ENCODE measurements around the gene C11orf58. TPM values are rescaled to one million over a fixed set of nuclear protein-coding genes. Genes with fewer than 3 reads are reported as not detected.

Gene C11orf58
- total RNA-seq, 4 donors from 2014 or later: 65.5 to 115 (median 99.9) TPM

- peak; percentile 73 for DNase-seq
- H3K4me1 ChIP-seq: peaks cover 0 to 5% (median 2%) of the 10 kb centered on the region in 4 donors
- no peaks in the 10 kb centered on the region for H3K36me3 ChIP-seq
- in situ Hi-C loops (cut with MboI; ENCODE audit: low pct_ligation_motif_present in 1 of 4, low pct_unique_long_range_greater_than_20kb in 1 of 4, low sequenced_read_pairs in 3 of 4) (no loop called here), intact Hi-C loops (cut with DNase I; ENCODE audit: low total_unique reads) (no loop called here)
- TF ChIP-seq POLR2A (IDR thresholded peaks at IDR 0.05) (no peak), POLR2AphosphoS5 (IDR thresholded peaks at IDR 0.05) (no peak), CTCF (IDR thresholded peaks at IDR 0.05) (peak; percentile 77 to 85 (median 80)), EP300 (IDR thresholded peaks at IDR 0.05; ENCODE audit: low read depth) (no peak)
- no peak overlapping the region for H3K4me3 ChIP-seq
- 53 to 57% methylated on average over 6 to 7 of the region's 7 CpGs for WGBS, 2 donors (ENCODE audit: low coverage in 1 of 2)
- no peaks in the 10 kb centered on the region for H3K9me3 ChIP-seq
- H3K27me3 ChIP-seq: no peaks in the 10 kb centered on the region
- no peak overlapping the region for H3K27ac ChIP-seq
These were observed 47.2 kb downstream of the C11orf58 start for GRCh38 chr11:16785520-16786128.

- H3K27ac ChIP-seq: no peak overlapping the region
- 60 to 76% methylated on average over 5 to 6 of the region's 6 CpGs for WGBS, 2 donors (ENCODE audit: low coverage in 1 of 2)
- no peaks in the 10 kb centered on the region for H3K27me3 ChIP-seq
- intact Hi-C loops (cut with DNase I; ENCODE audit: low total_unique reads) (no loop called here), in situ Hi-C loops (cut with MboI; ENCODE audit: low pct_ligation_motif_present in 1 of 4, low pct_unique_long_range_greater_than_20kb in 1 of 4, low sequenced_read_pairs in 3 of 4) (no loop called here)
- no peak overlapping the region for H3K4me3 ChIP-seq
- H3K36me3 ChIP-seq: no peaks in the 10 kb centered on the region
- H3K4me1 ChIP-seq: peaks cover 0 to 10% (median 3%) of the 10 kb centered on the region in 4 donors
- no peak for TF ChIP-seq POLR2A (IDR thresholded peaks at IDR 0.05)
- no peak for TF ChIP-seq POLR2AphosphoS5 (IDR thresholded peaks at IDR 0.05)
- TF ChIP-seq EP300 (IDR thresholded peaks at IDR 0.05; ENCODE audit: low read depth): no peak
- no peak for TF ChIP-seq CTCF (IDR thresholded peaks at IDR 0.05)
- DNase-seq: no peak
- no peaks in the 10 kb centered on the region for H3K9me3 ChIP-seq
These were observed 47.7 kb downstream of the C11orf58 start for GRCh38 chr11:16786131-16786530.

GRCh38 chr11:16787035-16787742 lies 48.7 kb downstream of the C11orf58 start:
- in situ Hi-C loops (cut with MboI; ENCODE audit: low pct_ligation_motif_present in 1 of 4, low pct_unique_long_range_greater_than_20kb in 1 of 4, low sequenced_read_pairs in 3 of 4): no loop called here
- peaks cover 0 to 14% (median 3%) of the 10 kb centered on the region in 4 donors for H3K4me1 ChIP-seq
- DNase-seq: no peak
- WGBS, 2 donors (ENCODE audit: low coverage in 1 of 2): 66 to 85% methylated on average over 4 to 7 of the region's 7 CpGs
- no peaks in the 10 kb centered on the region for H3K27me3 ChIP-seq
- no peak overlapping the region for H3K27ac ChIP-seq
- intact Hi-C loops (cut with DNase I; ENCODE audit: low total_unique reads): no loop called here
- no peaks in the 10 kb centered on the region for H3K36me3 ChIP-seq
- no peaks in the 10 kb centered on the region for H3K9me3 ChIP-seq
- no peak overlapping the region for H3K4me3 ChIP-seq
- TF ChIP-seq EP300 (IDR thresholded peaks at IDR 0.05; ENCODE audit: low read depth) (no peak), POLR2A (IDR thresholded peaks at IDR 0.05) (no peak), CTCF (IDR thresholded peaks at IDR 0.05) (no peak), POLR2AphosphoS5 (IDR thresholded peaks at IDR 0.05) (no peak)

- intact Hi-C loops (cut with DNase I; ENCODE audit: low total_unique reads) (no loop called here), in situ Hi-C loops (cut with MboI; ENCODE audit: low pct_ligation_motif_present in 1 of 4, low pct_unique_long_range_greater_than_20kb in 1 of 4, low sequenced_read_pairs in 3 of 4) (no loop called here)
- no peaks in the 10 kb centered on the region for H3K36me3 ChIP-seq
- peak; percentile 82 to 98 (median 94) for TF ChIP-seq CTCF (IDR thresholded peaks at IDR 0.05)
- TF ChIP-seq POLR2AphosphoS5 (IDR thresholded peaks at IDR 0.05): no peak
- TF ChIP-seq EP300 (IDR thresholded peaks at IDR 0.05; ENCODE audit: low read depth): no peak
- no peak for TF ChIP-seq POLR2A (IDR thresholded peaks at IDR 0.05)
- H3K27ac ChIP-seq: no peak overlapping the region
- no peaks in the 10 kb centered on the region for H3K27me3 ChIP-seq
- H3K9me3 ChIP-seq: no peaks in the 10 kb centered on the region
- DNase-seq: peak; percentile 75
- WGBS, 2 donors (ENCODE audit: low coverage in 1 of 2): 53 to 62% methylated on average over 10 to 17 of the region's 17 CpGs
- peaks cover 0 to 14% (median 3%) of the 10 kb centered on the region in 4 donors for H3K4me1 ChIP-seq
- H3K4me3 ChIP-seq: no peak overlapping the region
These were observed 50.0 kb downstream of the C11orf58 start for GRCh38 chr11:16788141-16789062.

Data from transverse colon (tissue), 4 donors.